Upper lobe of left lung (tissue), 4 donors: ENCODE data around the gene ADI1.

Experiments
- CTCF ChIP-seq, 6 experiments: fragments of 450-650 bp in 4 of 6; fragments of 200-600 bp in 2 of 6; sonication (generic) in 2 of 6; IDR thresholded peaks; one replicate each; pipeline ENCODE4 v1.5.1; 2016 to 2019; ENCODE audit warnings: antibody characterized with exemption in 6 of 6
- EP300 ChIP-seq, 4 donors: sonication (generic); formaldehyde crosslinking; IDR thresholded peaks; one replicate each; pipeline ENCODE4 v1.5.1; 2017; ENCODE audit warnings: antibody characterized with exemption in 4 of 4, control low read depth in 2 of 4
- POLR2AphosphoS5 ChIP-seq, 2 donors: sonication (generic); formaldehyde crosslinking; IDR thresholded peaks; one replicate each; pipeline ENCODE4 v1.5.1; 2017; ENCODE audit warnings: antibody characterized with exemption in 2 of 2

GRCh38 chr2:3476985-3477327 lies 42.4 kb downstream of the ADI1 start:
- no peak for TF ChIP-seq EP300 (IDR thresholded peaks at IDR 0.05)
- no peak for TF ChIP-seq CTCF (IDR thresholded peaks at IDR 0.05)
- no peak for TF ChIP-seq POLR2AphosphoS5 (IDR thresholded peaks at IDR 0.05)
